ENCODE data around the gene CREB3L4. TPM values are rescaled to one million over a fixed set of nuclear protein-coding genes. Genes with fewer than 3 reads are reported as not detected.

The CREB3L4 gene
- total RNA-seq, 1 donor from 2014 or later, result 12.2 TPM

- no peak for ATAC-seq
- no peaks in the 10 kb centered on the region for H3K9me3 ChIP-seq
- peaks cover 95% of the 10 kb centered on the region for H3K36me3 ChIP-seq
- intact Hi-C loops (cut with DNase I), result no loop called here
- DNase-seq, result no peak
- H3K27me3 ChIP-seq (ENCODE audit: low read depth), result no peaks in the 10 kb centered on the region
- TF ChIP-seq CTCF (IDR thresholded peaks at IDR 0.05), result no peak
- no peak overlapping the region for H3K4me3 ChIP-seq
- no peaks in the 10 kb centered on the region for H3K4me1 ChIP-seq
- H3K27ac ChIP-seq, result no peak overlapping the region
Measured at GRCh38 chr1:153934746-153935145, 33.0 kb upstream of the CREB3L4 start.

GRCh38 chr1:153936011-153936802, 31.5 kb upstream of the CREB3L4 start:
- Histone ChIP-seq H3K4me1 (no peaks in the 10 kb centered on the region), H3K36me3 (peaks cover 95% of the 10 kb centered on the region), H3K27me3 (ENCODE audit: low read depth) (no peaks in the 10 kb centered on the region), H3K4me3 (no peak overlapping the region), H3K27ac (no peak overlapping the region), H3K9me3 (no peaks in the 10 kb centered on the region)
- TF ChIP-seq CTCF (IDR thresholded peaks at IDR 0.05), result no peak
- intact Hi-C loops (cut with DNase I), result no loop called here
- ATAC-seq, result no peak
- no peak for DNase-seq

GRCh38 chr1:153937331-153937730, 30.4 kb upstream of the CREB3L4 start:
- Histone ChIP-seq H3K27me3 (ENCODE audit: low read depth) (no peaks in the 10 kb centered on the region), H3K27ac (no peak overlapping the region), H3K36me3 (peaks cover 100% of the 10 kb centered on the region), H3K4me3 (no peak overlapping the region), H3K9me3 (no peaks in the 10 kb centered on the region), H3K4me1 (no peaks in the 10 kb centered on the region)
- no peak for TF ChIP-seq CTCF (IDR thresholded peaks at IDR 0.05)
- ATAC-seq (no peak), DNase-seq (no peak)
- intact Hi-C loops (cut with DNase I), result no loop called here

- Histone ChIP-seq H3K9me3 (no peaks in the 10 kb centered on the region), H3K4me1 (peaks cover 10% of the 10 kb centered on the region), H3K27me3 (ENCODE audit: low read depth) (no peaks in the 10 kb centered on the region), H3K36me3 (peaks cover 97% of the 10 kb centered on the region), H3K4me3 (no peak overlapping the region), H3K27ac (no peak overlapping the region)
- no peak for DNase-seq
- no peak for ATAC-seq
- no peak for TF ChIP-seq CTCF (IDR thresholded peaks at IDR 0.05)
- intact Hi-C loops (cut with DNase I), result no loop called here
Measured at GRCh38 chr1:153938996-153939395, 28.7 kb upstream of the CREB3L4 start.

- no peak for ATAC-seq
- Histone ChIP-seq H3K36me3 (peaks cover 94% of the 10 kb centered on the region), H3K27me3 (ENCODE audit: low read depth) (no peaks in the 10 kb centered on the region), H3K4me1 (peaks cover 15% of the 10 kb centered on the region), H3K9me3 (no peaks in the 10 kb centered on the region), H3K4me3 (no peak overlapping the region), H3K27ac (no peak overlapping the region)
- no peak for DNase-seq
- intact Hi-C loops (cut with DNase I), result no loop called here
- TF ChIP-seq CTCF (IDR thresholded peaks at IDR 0.05), result no peak
Measured at GRCh38 chr1:153939476-153939875, 28.2 kb upstream of the CREB3L4 start.

Data from lower lobe of right lung (tissue), 2 donors.